ENCODE measurements around the gene DIMT1.
A peak's percentile ranks its signal among the peaks of the same experiment; 100 is the strongest.

DIMT1 gene

DNA sequence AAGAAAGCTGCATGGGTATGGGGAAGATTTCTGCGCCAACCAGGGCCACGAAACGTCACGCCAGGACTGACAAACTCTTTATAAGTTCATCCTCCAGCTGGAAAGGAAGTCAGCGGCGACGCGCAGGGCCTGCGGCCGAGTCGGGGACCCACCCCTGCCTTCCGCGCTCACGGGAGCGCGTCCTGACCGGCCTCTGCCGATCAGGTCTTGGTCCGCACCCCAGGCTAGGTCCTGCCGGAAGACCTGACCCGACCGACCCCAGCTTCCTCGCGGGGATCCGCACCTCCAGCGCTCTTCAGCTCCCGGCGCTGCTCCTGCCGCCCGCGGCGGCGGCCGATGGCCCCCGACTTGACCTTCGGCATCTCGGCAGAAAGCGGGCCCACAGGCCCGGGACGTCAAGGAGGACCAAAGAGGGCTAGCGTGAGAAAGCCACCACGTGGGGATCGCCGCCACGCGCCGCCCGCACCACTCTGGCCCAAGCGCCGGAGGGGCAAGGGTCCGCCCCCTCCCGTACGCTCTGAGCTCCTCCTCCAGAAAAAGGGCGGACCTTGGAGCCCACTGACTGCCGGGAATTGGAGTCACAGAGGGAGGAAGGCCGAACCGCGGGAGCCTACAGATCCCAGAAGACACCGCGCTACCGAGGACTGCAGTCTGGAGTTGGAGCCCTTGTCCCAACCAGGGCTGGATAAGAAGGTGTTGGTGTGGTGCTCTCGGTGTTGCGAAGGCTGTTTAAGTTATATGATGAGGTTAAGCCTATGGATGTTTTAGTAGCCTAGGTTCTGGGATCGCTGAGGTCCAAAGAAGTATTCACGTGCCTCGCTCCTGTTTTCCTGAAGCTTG, at the start of gene DIMT1:
Gene DIMT1 (minus strand): TSS at position 495 of the 840 bp plus-strand sequence. CDS start 133 bp downstream, at position 362.
- peak; percentile 85 for DNase-seq (ENCODE audit: low read depth)

GRCh38 chr5:62450259-62450658, 46.6 kb upstream of the DIMT1 start:
- no peak for DNase-seq (ENCODE audit: low read depth)

GRCh38 chr5:62448528-62448927, 44.8 kb upstream of the DIMT1 start:
- DNase-seq (ENCODE audit: low read depth): no peak

GRCh38 chr5:62432621-62433064, 28.9 kb upstream of the DIMT1 start:
- DNase-seq (ENCODE audit: low read depth): no peak

DNA sequence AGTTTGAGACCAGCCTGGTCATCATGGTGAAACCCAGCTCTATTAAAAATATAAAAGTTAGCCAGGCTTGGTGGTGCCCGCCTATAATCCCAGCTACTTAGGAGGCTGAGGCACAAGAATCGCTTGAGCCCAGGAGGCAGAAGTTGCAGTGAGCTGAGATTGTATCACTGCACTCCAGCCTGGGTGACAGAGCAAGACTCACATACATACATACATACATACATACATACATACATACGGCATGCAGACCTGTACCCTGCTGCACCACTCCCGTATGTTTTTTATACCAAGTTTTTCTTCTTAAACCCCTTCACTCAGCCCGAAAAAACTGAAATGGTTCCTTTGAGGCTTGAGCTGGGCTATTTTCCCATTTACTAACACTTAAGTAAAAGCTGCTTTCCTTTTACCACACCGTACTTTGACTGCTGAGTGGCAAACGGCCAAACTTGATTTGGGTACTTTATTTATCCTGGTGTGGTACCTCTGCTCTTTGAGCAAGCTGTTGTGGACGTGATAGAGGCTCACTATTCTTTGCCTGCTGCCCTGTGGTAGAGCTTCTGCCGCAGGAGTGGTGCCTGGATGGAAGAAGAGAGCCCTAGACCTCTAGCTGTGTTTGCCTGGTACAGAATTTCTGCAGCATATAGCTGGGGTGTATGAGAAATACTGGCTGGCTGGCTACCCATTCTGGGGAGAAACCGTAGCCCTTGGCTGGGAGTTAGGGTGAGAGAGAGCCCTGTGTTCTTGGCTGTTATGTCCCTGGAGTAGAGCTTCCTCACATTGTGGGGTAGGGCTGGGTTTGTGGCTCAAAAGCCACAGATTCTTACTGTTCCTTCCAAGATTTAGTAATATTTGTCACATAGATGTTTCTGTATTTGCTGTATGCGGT, 28.3 kb upstream of the DIMT1 start:
- no peak for DNase-seq (ENCODE audit: low read depth)

- DNase-seq (ENCODE audit: low read depth): no peak
Observed at GRCh38 chr5:62424763-62425162, 21.1 kb upstream of the DIMT1 start.

GRCh38 chr5:62421414-62421813, 17.7 kb upstream of the DIMT1 start:
- no peak for DNase-seq (ENCODE audit: low read depth)

DNA sequence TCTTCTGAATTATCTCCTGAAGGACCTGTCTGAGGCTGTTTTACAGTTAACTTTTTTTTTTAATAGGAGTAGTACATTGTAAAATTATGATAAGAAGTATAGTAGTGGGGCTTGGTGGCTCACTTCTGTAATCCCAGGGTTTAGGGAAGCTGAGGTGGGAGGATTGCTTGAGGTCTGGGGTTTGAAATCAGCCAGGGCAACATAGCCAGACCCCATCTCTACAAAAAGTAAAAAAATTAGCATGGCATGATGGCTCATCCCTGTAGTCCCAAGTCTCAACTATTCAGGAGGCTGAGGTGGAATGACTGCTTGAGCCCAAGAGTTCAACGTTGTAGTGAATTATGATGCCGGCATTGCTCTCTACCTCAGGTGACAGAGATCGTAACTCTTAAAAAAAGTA, 15.9 kb upstream of the DIMT1 start:
- no peak for DNase-seq (ENCODE audit: low read depth)

- no peak for DNase-seq (ENCODE audit: low read depth)
Observed at GRCh38 chr5:62418462-62419076, 14.9 kb upstream of the DIMT1 start.

GRCh38 chr5:62413711-62414110, 10.0 kb upstream of the DIMT1 start:
- DNase-seq (ENCODE audit: low read depth): no peak

- peak; percentile 97 for DNase-seq (ENCODE audit: low read depth)
Observed at GRCh38 chr5:62412549-62413329, 9.0 kb upstream of the DIMT1 start, which contains the start of gene IPO11. Gene IPO11, plus strand, starts transcription at chr5:62412763. Its CDS starts 24,517 bp downstream, at chr5:62437280.

DNA sequence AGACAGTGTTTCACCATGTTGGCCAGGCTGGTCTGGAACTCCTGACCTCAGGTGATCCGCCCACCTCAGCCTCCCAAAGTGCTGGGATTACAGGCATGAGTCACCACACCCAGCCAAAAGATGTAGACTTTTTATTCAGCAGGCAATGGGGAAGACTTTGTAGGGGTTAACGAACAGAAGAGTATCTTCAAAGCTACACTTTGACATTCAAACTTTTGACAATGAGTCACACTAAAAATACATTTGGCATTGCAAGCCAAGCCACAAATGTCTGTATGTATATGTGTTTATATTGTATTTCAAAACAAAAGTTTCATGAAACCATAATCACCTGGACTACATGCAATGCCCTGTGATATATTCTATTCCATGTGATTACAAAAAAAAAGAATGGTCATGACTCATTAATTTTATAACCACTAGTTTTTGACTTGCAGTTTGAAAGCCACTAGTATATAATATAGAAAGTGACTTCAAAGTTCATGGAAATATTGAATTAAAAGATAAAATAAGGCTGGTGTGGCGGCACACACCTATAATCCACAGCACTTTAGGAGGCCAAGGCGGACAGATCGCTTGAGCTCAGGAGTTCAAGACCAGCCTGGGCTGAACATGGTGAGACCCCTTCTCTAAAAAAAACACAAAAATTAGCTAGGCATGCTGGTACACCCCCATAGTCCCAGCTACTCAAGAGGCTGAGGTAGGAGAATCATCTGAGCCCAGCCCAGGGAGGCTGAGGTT, 8.3 kb downstream of the DIMT1 start:
- no peak for DNase-seq (ENCODE audit: low read depth)

GRCh38 chr5:62386824-62387223, 16.9 kb downstream of the DIMT1 start:
- no peak for DNase-seq (ENCODE audit: low read depth)

- DNase-seq (ENCODE audit: low read depth): no peak
Observed at GRCh38 chr5:62385816-62386400, 17.8 kb downstream of the DIMT1 start.

DNA sequence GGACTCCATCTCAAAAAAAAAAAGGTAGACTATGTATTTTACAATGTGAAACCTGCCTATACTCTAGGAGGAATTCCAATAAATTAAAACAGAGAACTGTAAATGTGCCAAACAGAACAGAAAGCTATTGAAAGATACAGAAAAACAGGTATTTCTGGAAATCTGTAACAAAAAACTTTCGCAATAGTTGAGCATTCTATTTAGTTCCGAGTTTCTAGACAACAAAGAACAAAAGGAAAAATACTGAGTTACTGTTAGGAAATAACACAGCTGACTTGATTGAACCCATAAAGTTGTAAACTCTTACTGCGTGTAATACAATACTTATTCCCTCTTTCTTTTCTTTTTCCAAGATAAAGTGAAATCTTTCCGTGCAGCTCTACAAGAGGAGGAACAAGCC, 18.6 kb downstream of the DIMT1 start:
- DNase-seq (ENCODE audit: low read depth): no peak

DNA sequence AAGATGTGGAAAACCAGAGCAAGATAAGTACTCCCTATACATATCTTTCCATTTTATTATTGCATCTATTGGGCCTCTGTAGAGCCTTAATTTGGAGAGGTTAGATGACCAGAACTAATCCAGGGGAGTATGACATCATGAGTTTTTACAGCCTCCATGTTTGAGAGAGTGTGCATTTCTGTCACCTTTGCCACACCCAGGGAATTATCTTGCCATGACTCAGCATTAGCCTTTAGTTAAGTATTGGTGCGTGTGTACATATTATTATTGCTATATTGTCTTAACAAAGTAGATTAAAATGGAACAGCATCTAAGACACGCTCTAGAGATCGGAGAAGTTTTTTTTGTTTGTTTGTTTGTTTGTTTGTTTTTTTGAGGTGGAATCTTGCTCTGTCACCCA, 27.6 kb downstream of the DIMT1 start:
- DNase-seq (ENCODE audit: low read depth): no peak

- DNase-seq (ENCODE audit: low read depth): no peak
Observed at GRCh38 chr5:62375627-62376026, 28.1 kb downstream of the DIMT1 start.

- DNase-seq (ENCODE audit: low read depth): no peak
Observed at GRCh38 chr5:62374090-62374489, 29.6 kb downstream of the DIMT1 start.

GRCh38 chr5:62373382-62373781, 30.3 kb downstream of the DIMT1 start:
- no peak for DNase-seq (ENCODE audit: low read depth)

GRCh38 chr5:62372600-62372999, 31.1 kb downstream of the DIMT1 start:
- no peak for DNase-seq (ENCODE audit: low read depth)
